Mucosa of descending colon (tissue), 3 donors: ENCODE data around the gene MRPS11. TPM values are rescaled to one million over a fixed set of nuclear protein-coding genes. Genes with fewer than 3 reads are reported as not detected.

Experiments
- ATAC-seq: fragments of 200-7000 bp; cut with Tn5 transposase; one replicate; pipeline ENCODE4 v1.9.1; 2020; ENCODE audit warnings: mild to moderate bottlenecking, moderate library complexity
- DNase-seq, 3 donors: peaks; one replicate each; pipeline ENCODE4 v3.0.0-alpha.2; 2020
- H3K36me3 ChIP-seq: fragments of 200-600 bp; one replicate; pipeline ENCODE4 v1.8.0; 2021; ENCODE audit warnings: low read depth, mild to moderate bottlenecking
- H3K4me1 ChIP-seq: fragments of 200-600 bp; one replicate; pipeline ENCODE4 v1.8.0; 2021; ENCODE audit warnings: low read depth, mild to moderate bottlenecking
- H3K4me3 ChIP-seq: fragments of 200-600 bp; one replicate; pipeline ENCODE4 v1.8.0; 2021; ENCODE audit warnings: mild to moderate bottlenecking
- H3K9me3 ChIP-seq: fragments of 200-600 bp; one replicate; pipeline ENCODE4 v1.8.0; 2021; ENCODE audit warnings: mild to moderate bottlenecking
- intact Hi-C, 2 donors: fragments of 100-400 bp; cut with DNase I in 1 of 2; cut with micrococcal nuclease in 1 of 2; formaldehyde crosslinking; loops; one replicate each; pipeline versions ENCODE4 v1.11.0 to v1.11.1; 2022; cut with DNase I, micrococcal nuclease
- total RNA-seq, 3 donors: library from RNA; stranded (reverse); fragmentation: NEBNext Ultra II Directional in 2 of 3; extraction: Animal tissue kit (Norgen Biotek cat#: 25700) in 2 of 3; gene quantifications; one replicate each; pipeline versions ENCODE4 v1.2.1 to v1.2.4, GENCODE V29; 2021 to 2023
- TF ChIP-seq, protein P1 (sequence below): fragments of 200-600 bp; IDR thresholded peaks from one replicate; pipeline ENCODE4 v1.8.0; 2022; ENCODE audit warnings: antibody characterized with exemption, mild to moderate bottlenecking
- donor health status: DM: no; HTN: no; CAD: no; lungs with moderate emphysema.
- donor health status: DM: no; HTN: no; CAD: no.
- donor health status: DM: no; HTN: yes; CAD: no.

MRPS11 gene
- total RNA-seq, 3 donors from 2014 or later, result 44.7 to 54.6 (median 52.6) TPM

DNA sequence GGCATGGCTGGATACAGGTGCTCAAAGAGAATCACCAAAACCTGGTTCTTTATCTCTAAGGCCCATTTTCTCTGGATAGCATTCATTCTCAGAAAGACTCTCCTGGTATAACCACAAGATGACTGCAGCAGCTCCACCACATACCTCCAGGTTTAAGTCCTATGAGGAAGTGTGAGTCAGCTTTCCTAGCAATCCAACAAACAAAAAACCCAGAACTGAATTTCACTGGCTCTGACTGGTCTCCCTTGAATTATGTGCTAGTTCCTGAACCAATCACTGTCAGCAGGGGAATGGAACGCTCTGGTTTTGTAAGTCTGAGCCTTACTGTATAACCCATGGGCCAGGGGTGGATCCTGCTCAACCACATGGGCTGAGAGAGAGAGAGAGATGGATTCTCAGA lies 27.5 kb upstream of the MRPS11 start:
- ATAC-seq (no peak), DNase-seq (no peak)
- intact Hi-C loops, result no loop called here
- H3K9me3 ChIP-seq, result no peaks in the 10 kb centered on the region
- H3K36me3 ChIP-seq, result no peaks in the 10 kb centered on the region
- TF ChIP-seq, protein P1, sequence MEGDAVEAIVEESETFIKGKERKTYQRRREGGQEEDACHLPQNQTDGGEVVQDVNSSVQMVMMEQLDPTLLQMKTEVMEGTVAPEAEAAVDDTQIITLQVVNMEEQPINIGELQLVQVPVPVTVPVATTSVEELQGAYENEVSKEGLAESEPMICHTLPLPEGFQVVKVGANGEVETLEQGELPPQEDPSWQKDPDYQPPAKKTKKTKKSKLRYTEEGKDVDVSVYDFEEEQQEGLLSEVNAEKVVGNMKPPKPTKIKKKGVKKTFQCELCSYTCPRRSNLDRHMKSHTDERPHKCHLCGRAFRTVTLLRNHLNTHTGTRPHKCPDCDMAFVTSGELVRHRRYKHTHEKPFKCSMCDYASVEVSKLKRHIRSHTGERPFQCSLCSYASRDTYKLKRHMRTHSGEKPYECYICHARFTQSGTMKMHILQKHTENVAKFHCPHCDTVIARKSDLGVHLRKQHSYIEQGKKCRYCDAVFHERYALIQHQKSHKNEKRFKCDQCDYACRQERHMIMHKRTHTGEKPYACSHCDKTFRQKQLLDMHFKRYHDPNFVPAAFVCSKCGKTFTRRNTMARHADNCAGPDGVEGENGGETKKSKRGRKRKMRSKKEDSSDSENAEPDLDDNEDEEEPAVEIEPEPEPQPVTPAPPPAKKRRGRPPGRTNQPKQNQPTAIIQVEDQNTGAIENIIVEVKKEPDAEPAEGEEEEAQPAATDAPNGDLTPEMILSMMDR, result no peak
- no peaks in the 10 kb centered on the region for H3K4me1 ChIP-seq
- no peak overlapping the region for H3K4me3 ChIP-seq

DNA sequence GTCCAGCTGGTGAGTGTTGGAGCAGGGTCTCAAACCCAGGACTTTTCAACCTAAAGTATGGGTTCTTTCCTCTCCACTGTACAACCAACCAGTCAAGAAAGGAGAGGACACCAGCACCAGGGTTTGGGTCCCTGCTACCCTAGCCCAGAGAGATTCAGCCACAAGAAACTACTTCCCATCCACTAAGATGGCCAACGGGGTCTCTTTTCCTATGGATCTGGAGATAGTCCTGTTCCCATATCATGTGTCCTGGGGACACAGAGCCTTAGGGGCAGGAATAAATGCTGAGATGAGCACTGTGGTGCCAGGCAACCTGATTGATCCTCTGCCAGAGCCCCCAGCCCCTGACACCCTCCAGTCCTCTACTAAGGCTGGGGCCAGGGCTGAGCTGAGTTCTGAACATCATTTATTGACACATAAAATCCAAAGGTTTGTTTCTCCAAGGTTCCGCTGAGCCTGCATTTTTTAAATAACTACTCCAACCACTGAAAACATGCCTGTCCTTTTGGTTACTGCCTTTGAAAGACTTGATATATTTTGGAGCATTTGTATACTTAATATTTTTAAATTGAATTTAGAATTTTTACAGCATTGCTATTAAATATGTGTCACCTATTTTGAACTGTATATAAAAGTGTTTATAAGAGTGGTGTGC lies 26.3 kb upstream of the MRPS11 start:
- TF ChIP-seq, protein P1, result no peak
- no peaks in the 10 kb centered on the region for H3K4me1 ChIP-seq
- H3K9me3 ChIP-seq, result no peaks in the 10 kb centered on the region
- H3K36me3 ChIP-seq, result no peaks in the 10 kb centered on the region
- intact Hi-C loops, result no loop called here
- H3K4me3 ChIP-seq, result no peak overlapping the region
- DNase-seq (no peak), ATAC-seq (no peak)

DNA sequence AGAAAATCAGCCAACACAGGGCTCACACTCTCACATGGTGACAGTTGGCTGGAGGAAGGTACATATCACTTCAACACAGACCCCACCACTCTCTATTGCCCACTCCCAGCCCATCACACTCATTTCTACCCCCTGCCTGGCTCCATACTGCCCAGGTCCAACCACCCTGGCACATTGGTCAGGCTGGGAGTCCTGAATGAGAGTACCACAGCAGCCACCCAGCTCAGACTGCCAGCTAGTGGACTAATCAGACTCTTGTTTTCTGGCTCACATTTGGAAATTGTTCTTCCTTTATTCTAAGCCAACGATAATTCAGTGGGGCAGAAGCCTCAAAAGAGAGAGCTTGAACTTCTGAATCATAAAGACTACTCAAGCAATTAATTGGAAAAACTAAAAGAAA lies 20.3 kb upstream of the MRPS11 start:
- DNase-seq, result no peak
- no peaks in the 10 kb centered on the region for H3K9me3 ChIP-seq
- TF ChIP-seq, protein P1, result no peak
- no peaks in the 10 kb centered on the region for H3K4me1 ChIP-seq
- intact Hi-C loops, result no loop called here
- ATAC-seq, result no peak
- H3K4me3 ChIP-seq, result no peak overlapping the region
- no peaks in the 10 kb centered on the region for H3K36me3 ChIP-seq

DNA sequence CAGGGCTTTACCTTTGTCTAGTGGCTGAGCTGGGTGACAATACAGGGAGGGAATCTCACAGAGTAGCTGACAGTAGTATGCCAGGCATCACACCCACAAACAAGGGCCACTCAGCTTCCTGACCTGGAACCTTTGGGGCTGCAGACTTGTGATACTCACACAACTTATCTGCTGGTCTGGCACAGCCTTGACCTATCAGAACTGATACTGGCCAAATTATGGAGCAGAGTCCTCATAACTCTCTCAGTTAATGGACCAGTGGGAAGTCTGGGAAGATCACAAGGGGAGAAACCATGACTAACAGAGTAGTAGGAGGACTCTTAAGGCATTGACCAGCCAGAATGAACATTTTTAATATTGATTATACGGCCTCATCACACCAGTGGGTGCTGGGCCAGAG lies 19.8 kb upstream of the MRPS11 start:
- TF ChIP-seq, protein P1, result no peak
- H3K36me3 ChIP-seq, result no peaks in the 10 kb centered on the region
- DNase-seq, result no peak
- no peak overlapping the region for H3K4me3 ChIP-seq
- ATAC-seq, result no peak
- intact Hi-C loops, result no loop called here
- no peaks in the 10 kb centered on the region for H3K4me1 ChIP-seq
- no peaks in the 10 kb centered on the region for H3K9me3 ChIP-seq

DNA sequence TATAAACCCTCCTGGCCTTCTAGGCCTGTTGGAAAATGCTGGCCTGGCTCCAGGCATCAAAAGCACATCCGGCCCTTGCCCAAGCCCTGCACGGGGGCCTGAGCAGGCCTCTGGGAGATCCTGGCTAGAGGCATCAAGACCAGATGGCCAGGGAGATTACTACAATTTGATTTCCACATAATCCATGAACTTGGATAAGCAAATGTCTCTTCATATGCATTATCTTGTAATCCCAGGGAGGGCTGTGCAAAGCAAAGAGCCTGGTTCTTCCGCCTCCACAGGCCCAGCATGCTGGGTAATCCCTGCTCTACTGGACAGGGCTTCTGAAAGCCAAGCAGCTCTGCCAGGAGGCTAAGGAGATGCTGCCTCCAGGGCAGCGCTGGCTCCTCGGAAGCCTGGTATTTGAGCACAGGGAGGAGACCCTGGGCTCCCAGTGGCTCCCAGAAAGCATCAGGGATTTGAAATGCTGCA lies 18.5 kb upstream of the MRPS11 start:
- intact Hi-C loops, result no loop called here
- ATAC-seq (no peak), DNase-seq (no peak)
- Histone ChIP-seq H3K4me3 (no peak overlapping the region), H3K9me3 (no peaks in the 10 kb centered on the region), H3K4me1 (no peaks in the 10 kb centered on the region), H3K36me3 (no peaks in the 10 kb centered on the region)
- TF ChIP-seq, protein P1, result no peak

- no peaks in the 10 kb centered on the region for H3K36me3 ChIP-seq
- H3K9me3 ChIP-seq, result no peaks in the 10 kb centered on the region
- intact Hi-C loops, result no loop called here
- TF ChIP-seq, protein P1, result no peak
- no peak for DNase-seq
- ATAC-seq, result no peak
- H3K4me1 ChIP-seq, result no peaks in the 10 kb centered on the region
- H3K4me3 ChIP-seq, result no peak overlapping the region
Observed at GRCh38 chr15:88449581-88449980, 17.9 kb upstream of the MRPS11 start.
